ENCODE results near the gene PLXDC2. TPM values are rescaled to one million over a fixed set of nuclear protein-coding genes. Genes with fewer than 3 reads are reported as not detected.

The PLXDC2 gene
- total and polyA plus RNA-seq, 10 of the 15 experiments (the other 5 are each of a cell fraction or from before 2014, with no cell fraction given): 0.05 to 1.8 (median 0.14) TPM; not detected in 2

DNA sequence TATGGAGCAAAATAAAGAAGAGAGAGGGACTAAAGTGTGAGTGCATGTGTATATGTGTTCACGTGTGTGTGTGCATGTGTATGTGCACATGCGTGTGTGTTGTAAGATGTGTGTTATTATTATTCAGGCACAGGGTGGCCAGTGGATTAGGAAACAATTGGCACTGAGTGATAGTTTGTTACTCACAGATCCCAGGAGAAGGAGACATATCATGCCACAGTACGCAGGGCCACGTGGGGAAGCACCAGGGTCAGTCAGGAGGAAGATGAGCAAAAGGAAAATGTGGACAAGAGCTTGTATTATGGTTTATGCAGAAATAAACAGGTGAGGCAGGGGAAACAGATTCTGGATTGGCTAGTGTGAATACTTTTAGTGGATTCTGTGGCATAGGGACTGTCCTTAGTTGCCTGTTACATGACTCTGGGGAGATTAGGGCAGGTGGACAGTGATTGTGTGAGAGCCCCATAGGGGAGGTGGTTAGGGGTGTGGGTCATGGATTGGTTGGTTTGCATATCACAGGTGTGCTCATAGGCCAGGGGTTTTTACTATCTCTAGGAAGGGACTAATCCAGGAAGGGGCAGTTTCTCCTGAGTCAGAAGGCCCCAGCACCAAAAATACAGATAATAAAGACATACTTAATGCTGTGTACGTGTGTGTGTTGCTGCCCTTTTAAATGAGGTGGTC, 90.0 kb downstream of the PLXDC2 start:
- TF ChIP-seq, protein P1, sequence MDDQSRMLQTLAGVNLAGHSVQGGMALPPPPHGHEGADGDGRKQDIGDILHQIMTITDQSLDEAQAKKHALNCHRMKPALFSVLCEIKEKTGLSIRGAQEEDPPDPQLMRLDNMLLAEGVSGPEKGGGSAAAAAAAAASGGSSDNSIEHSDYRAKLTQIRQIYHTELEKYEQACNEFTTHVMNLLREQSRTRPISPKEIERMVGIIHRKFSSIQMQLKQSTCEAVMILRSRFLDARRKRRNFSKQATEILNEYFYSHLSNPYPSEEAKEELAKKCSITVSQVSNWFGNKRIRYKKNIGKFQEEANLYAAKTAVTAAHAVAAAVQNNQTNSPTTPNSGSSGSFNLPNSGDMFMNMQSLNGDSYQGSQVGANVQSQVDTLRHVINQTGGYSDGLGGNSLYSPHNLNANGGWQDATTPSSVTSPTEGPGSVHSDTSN (IDR thresholded peaks at IDR 0.05; ENCODE audit: insufficient replicate concordance, low read depth, low read length): no peak
- TF ChIP-seq, protein P2, sequence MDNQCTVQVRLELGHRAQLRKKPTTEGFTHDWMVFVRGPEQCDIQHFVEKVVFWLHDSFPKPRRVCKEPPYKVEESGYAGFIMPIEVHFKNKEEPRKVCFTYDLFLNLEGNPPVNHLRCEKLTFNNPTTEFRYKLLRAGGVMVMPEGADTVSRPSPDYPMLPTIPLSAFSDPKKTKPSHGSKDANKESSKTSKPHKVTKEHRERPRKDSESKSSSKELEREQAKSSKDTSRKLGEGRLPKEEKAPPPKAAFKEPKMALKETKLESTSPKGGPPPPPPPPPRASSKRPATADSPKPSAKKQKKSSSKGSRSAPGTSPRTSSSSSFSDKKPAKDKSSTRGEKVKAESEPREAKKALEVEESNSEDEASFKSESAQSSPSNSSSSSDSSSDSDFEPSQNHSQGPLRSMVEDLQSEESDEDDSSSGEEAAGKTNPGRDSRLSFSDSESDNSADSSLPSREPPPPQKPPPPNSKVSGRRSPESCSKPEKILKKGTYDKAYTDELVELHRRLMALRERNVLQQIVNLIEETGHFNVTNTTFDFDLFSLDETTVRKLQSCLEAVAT (IDR thresholded peaks at IDR 0.05): no peak
- TF ChIP-seq HDAC2 (IDR thresholded peaks at IDR 0.05) (no peak), SPI1 (IDR thresholded peaks at IDR 0.05; ENCODE audit: borderline replicate concordance, insufficient read depth, low read depth, low read length) (no peak), MXI1 (IDR thresholded peaks at IDR 0.05; ENCODE audit: low read depth, low read length) (no peak), PAX8 (IDR thresholded peaks at IDR 0.05) (no peak), NBN (IDR thresholded peaks at IDR 0.05) (no peak), EZH2 (IDR thresholded peaks at IDR 0.05; ENCODE audit: borderline replicate concordance, control insufficient read depth, low read depth, low read length) (no peak), ZSCAN29 (IDR thresholded peaks at IDR 0.05) (no peak)
- TF ChIP-seq, protein P3, sequence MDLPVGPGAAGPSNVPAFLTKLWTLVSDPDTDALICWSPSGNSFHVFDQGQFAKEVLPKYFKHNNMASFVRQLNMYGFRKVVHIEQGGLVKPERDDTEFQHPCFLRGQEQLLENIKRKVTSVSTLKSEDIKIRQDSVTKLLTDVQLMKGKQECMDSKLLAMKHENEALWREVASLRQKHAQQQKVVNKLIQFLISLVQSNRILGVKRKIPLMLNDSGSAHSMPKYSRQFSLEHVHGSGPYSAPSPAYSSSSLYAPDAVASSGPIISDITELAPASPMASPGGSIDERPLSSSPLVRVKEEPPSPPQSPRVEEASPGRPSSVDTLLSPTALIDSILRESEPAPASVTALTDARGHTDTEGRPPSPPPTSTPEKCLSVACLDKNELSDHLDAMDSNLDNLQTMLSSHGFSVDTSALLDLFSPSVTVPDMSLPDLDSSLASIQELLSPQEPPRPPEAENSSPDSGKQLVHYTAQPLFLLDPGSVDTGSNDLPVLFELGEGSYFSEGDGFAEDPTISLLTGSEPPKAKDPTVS (IDR thresholded peaks at IDR 0.05; ENCODE audit: low read depth, low read length): no peak
- TF ChIP-seq, protein P4, sequence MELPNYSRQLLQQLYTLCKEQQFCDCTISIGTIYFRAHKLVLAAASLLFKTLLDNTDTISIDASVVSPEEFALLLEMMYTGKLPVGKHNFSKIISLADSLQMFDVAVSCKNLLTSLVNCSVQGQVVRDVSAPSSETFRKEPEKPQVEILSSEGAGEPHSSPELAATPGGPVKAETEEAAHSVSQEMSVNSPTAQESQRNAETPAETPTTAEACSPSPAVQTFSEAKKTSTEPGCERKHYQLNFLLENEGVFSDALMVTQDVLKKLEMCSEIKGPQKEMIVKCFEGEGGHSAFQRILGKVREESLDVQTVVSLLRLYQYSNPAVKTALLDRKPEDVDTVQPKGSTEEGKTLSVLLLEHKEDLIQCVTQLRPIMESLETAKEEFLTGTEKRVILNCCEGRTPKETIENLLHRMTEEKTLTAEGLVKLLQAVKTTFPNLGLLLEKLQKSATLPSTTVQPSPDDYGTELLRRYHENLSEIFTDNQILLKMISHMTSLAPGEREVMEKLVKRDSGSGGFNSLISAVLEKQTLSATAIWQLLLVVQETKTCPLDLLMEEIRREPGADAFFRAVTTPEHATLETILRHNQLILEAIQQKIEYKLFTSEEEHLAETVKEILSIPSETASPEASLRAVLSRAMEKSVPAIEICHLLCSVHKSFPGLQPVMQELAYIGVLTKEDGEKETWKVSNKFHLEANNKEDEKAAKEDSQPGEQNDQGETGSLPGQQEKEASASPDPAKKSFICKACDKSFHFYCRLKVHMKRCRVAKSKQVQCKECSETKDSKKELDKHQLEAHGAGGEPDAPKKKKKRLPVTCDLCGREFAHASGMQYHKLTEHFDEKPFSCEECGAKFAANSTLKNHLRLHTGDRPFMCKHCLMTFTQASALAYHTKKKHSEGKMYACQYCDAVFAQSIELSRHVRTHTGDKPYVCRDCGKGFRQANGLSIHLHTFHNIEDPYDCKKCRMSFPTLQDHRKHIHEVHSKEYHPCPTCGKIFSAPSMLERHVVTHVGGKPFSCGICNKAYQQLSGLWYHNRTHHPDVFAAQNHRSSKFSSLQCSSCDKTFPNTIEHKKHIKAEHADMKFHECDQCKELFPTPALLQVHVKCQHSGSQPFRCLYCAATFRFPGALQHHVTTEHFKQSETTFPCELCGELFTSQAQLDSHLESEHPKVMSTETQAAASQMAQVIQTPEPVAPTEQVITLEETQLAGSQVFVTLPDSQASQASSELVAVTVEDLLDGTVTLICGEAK (IDR thresholded peaks at IDR 0.05; ENCODE audit: borderline replicate concordance): no peak
- TF ChIP-seq, protein P5, sequence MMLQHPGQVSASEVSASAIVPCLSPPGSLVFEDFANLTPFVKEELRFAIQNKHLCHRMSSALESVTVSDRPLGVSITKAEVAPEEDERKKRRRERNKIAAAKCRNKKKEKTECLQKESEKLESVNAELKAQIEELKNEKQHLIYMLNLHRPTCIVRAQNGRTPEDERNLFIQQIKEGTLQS (IDR thresholded peaks at IDR 0.05; ENCODE audit: borderline replicate concordance, extremely low read depth, low read depth, low read length): no peak
- no peak overlapping the region for H3K27ac ChIP-seq (ENCODE audit: control insufficient read depth, insufficient read depth)
- no peak for DNase-seq (ENCODE audit: low read depth, low spot score)
- SMC1A ChIA-PET (ENCODE audit: uncharacterized antibody, unreplicated experiment): interaction anchor here (1.0 to 1.9 kb wide), 4 partner anchors 7 to 1434 kb away, joined by 3 to 4 read pairs (median 3); no protein-coding TSS in a partner anchor
- H3K9ac ChIP-seq (ENCODE audit: control insufficient read depth, insufficient read depth, low read length): no peak overlapping the region
- BruUV-seq (replicated peaks): no TSS peak
- H3K4me3 ChIP-seq: no peak overlapping the region
- H3K4me2 ChIP-seq (ENCODE audit: control insufficient read depth, insufficient read depth): no peak overlapping the region
- no peaks in the 10 kb centered on the region for H3K9me3 ChIP-seq (replicated peaks; ENCODE audit: control insufficient read depth, insufficient read depth, low read length)
- intact Hi-C loops (cut with micrococcal nuclease; ENCODE audit: unreplicated experiment): no loop called here
- WGBS (ENCODE audit: insufficient coverage, insufficient replicate concordance, low lambda C conversion rate, missing lambda C conversion rate): 44% methylated on average over 5 of the region's 5 CpGs
- no peaks in the 10 kb centered on the region for H3K79me2 ChIP-seq (ENCODE audit: control insufficient read depth, insufficient read depth, low read length)
- RAD21 ChIA-PET (ENCODE audit: unreplicated experiment): no interaction called here
- POLR2A ChIA-PET: no interaction called here
- FAIRE-seq: no peak
- H2AFZ ChIP-seq (ENCODE audit: control insufficient read depth, low read depth, low read length): no peak overlapping the region
- CTCF ChIA-PET: no interaction called here
- no peaks in the 10 kb centered on the region for H3K36me3 ChIP-seq (ENCODE audit: control insufficient read depth in 2 of 2, insufficient read depth in 2 of 2, low read length in 1 of 2)
- in situ Hi-C loops (cut with MboI): no loop called here
- ATAC-seq: no peak
- no peaks in the 10 kb centered on the region for H3K27me3 ChIP-seq (replicated peaks in 1 of 2; ENCODE audit: control insufficient read depth in 2 of 2, insufficient read depth in 2 of 2, low read length in 1 of 2)
- no peaks in the 10 kb centered on the region for H4K20me1 ChIP-seq (ENCODE audit: control insufficient read depth, insufficient read depth)
- no peaks in the 10 kb centered on the region for H3K4me1 ChIP-seq (ENCODE audit: control insufficient read depth, insufficient read depth, low read length)
